HG03064 (cell line): ENCODE measurements around the gene OR10H5.
"Not testable (repeated sequence)": the region's sequence is repeated elsewhere in the genome, so short reads cannot be mapped to it uniquely, and the experiment has no call there.

Source experiments
- ATAC-seq: cut with Tn5 transposase; IDR thresholded peaks from one replicate; pipeline ENCODE4 v1.9.1; 2021; ENCODE audit warnings: low read depth; ENCODE audit not compliant: unreplicated experiment

Gene OR10H5, protein sequence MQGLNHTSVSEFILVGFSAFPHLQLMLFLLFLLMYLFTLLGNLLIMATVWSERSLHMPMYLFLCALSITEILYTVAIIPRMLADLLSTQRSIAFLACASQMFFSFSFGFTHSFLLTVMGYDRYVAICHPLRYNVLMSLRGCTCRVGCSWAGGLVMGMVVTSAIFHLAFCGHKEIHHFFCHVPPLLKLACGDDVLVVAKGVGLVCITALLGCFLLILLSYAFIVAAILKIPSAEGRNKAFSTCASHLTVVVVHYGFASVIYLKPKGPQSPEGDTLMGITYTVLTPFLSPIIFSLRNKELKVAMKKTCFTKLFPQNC

DNA sequence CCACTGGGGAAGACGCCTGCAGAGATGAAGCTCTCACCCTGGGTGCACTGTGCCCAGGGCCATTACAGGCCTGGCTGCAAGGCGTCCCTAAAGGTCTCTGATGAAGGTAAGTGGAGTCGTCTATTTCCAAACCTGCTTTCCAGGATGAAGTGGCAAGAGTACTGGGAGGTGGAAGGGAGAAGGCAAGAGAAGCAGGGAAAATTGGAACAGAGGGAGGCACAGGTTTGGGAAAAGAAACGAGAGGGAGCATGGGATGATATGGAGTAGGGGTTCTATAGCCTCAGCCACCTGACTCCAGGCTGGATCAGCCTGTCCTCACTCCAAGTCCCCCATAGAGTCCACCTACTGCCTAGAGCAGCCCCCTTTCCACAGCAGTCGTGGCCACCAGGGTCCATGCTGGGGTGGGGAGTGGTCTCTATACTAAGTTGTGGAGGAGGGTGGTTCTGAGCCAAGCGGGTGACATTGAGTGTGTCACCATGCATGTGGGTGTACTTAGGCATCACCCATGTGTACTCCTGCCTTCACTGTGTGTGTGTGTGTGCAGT is at the start of gene OR10H5:
TSS of gene OR10H5 (plus strand) at position 51 of the 545 bp plus-strand sequence. CDS start 6,388 bp downstream, outside the sequence.
- ATAC-seq, result no peak

DNA sequence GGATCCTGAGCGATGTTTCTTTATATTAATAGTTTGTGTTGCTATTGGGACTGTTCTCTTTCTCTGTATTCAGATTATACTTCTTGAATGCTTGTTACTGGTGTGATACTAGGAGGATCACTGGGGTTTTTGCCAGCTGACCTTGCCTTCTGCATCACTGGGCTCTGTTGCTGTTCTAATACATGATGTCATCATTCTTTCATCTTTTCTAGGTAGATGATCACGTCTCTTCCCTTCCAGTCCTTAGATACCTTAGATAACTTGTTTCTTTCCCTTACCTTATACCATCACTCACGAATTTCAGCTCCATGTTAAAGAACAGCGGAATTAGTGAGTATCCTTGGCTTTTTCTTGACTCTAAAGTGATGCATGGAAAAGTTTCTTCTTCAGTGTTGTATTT is 49.7 kb upstream of the OR10H5 start, which contains the start of gene OR10H3:
TSS of gene OR10H3 (plus strand) at position 264 of the 400 bp plus-strand sequence. CDS start 3,408 bp downstream, outside the sequence.
- ATAC-seq, result no peak

DNA sequence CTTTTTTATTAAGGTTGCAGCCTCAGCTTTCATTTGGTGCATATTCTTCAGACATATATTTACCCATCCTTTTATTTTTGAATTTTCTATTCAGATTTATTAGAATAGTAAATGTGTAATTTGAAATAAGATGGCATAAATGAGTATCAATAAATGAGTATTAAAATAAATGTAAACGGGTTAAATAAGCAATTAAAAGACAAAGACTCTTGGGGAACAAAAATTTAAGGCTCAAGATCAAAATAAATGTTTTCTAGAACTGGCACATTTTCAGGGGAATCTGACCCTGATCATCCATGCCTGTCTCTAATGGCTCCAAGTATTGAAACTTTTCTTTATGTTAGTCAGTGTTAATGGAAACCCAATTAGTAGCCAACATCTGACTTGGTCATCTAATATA is 46.7 kb upstream of the OR10H5 start:
- no peak for ATAC-seq

DNA sequence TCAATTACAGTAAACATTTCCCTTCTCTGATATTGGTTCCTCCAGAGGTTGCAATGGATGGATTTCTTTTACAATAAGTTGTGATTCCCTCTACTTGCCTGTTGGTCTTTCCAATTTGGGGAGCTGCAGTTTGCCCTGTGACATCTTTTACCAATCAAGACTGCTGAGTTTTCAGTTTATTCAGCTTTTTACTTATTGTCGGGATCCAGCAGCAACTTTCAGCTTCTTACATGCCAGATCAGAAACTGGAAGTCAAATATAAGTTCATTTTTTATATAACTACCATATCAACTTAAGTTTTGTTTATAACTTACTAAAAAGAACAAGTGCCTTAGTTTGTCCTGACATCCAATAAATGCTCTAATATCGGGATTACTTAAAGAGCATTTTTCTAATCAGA is 39.2 kb upstream of the OR10H5 start:
- no peak for ATAC-seq

DNA sequence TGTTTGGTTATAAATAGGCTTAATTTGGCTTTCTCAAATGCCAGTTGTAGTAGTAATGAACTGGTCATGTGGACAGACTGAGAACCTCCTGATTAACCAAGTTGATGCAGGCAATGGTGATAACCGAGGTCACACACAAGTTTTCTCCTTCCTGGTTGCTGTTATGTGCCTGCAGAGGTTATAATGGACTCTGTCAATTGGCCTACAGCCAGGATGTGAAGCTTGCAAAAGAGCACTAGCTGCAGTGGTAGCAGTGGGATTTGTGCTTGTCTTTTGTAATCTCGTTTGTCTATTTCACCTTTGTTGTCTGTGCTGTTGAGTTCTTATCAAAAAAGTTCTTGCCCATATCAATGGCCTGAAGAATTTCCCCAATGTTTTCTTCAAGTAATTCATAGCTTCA is 29.1 kb upstream of the OR10H5 start:
- ATAC-seq, result no peak

DNA sequence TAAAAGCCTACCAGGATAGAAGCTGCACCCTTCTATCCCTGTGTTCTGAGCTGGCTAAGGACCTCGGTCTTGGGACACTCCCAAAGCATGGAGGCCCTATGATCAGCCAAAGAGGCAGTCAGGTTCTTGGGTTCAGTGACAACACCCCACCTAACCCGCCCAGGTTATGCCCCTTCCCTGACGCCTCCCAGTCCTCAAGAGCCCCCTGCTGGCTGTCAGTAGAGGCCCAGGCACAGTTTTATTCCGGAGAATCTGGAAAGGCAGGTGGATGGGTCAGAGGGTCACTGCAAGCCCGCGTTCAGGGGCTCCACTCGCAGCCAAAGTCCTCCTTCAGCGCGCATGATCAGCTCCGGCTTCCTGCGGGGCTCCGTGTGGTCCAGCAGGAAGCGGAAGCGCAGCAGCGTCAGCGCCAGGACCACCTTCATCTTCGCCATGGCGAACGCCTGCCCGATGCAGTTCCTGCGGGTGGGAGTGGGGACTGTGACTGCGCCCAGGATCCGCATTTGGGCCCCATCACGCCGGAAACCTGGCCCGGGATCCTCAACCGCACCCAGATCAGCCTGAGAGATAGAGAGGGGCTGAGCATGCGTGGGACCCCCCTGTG is 27.4 kb upstream of the OR10H5 start:
- ATAC-seq, result no peak

DNA sequence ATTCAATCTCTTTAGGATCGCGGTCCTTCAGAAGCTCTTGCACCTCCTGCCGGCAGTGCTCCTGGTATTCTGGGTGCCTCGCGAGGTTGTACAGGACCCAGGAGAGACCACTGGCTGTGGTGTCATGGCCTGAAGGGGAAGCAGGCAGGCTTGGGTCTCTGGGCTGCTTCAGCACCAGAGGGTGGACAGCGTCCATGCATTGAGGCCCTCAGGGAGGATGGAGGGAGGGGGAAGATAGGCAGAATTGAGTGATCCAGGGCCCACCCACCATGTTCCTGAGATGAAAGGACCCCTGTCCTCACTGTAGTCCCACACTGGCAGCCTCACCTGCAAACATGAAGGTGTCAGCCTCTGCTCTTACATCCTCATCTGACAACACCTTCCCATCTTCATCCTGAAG is 17.9 kb upstream of the OR10H5 start:
- ATAC-seq, result no peak

DNA sequence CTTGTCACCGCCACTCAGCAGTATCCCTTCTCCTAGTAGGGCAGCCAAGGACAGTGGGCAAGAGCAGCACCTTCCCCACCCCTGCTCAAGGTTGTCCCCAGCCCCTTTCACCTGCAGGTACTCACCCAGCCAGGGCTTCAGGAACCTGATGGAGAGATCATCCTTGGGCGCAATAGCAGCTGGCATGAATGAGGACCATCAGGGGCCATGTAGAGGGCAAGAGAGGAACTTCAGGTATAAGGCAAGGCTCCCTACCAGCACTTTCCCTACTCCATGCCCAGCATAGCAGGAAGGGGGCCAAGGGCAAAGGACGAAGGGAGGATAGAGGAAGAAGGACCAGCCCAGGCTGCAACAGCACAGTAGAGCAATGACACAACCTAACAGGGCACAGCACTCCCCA is 13.3 kb upstream of the OR10H5 start:
- not testable (repeated sequence) for ATAC-seq

DNA sequence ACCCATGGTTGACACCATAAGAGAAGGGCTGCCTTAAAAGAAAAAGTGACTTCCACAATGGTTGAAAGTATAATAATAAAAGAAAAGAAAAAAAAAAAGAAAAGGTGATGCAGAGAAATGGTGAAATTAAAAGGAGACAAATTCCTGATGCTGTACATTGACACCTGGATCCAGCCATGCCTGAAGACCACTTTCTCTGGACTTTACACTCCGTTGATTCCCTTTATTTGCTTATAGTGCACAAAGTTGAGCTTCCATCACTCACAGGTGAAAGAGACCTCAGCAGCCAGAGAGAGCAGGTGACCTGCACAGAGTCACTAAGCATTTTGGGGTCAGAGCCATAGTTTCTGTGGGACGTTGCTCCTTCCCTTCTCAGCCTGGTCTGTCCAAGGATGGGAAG is 12.2 kb upstream of the OR10H5 start:
- no peak for ATAC-seq

DNA sequence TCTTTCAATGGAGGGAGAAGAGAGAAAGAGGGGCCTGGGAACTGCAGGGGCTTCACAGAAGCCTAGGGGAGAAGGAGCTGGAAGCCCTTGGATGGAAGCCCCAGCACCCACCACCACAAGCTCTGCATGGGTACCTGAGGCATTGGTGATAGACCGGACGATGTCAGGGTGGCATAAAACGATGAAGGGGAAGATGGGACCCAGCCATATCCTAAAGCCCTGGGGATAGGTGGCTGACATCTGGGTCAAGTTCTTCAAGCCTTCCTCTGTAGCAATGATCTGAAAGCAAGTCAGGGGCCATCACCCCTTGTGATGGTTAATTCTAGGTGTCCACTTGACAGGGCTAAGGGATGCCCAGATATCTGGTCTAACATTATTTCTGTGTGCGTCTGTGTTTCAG is 11.2 kb upstream of the OR10H5 start:
- ATAC-seq, result no peak

DNA sequence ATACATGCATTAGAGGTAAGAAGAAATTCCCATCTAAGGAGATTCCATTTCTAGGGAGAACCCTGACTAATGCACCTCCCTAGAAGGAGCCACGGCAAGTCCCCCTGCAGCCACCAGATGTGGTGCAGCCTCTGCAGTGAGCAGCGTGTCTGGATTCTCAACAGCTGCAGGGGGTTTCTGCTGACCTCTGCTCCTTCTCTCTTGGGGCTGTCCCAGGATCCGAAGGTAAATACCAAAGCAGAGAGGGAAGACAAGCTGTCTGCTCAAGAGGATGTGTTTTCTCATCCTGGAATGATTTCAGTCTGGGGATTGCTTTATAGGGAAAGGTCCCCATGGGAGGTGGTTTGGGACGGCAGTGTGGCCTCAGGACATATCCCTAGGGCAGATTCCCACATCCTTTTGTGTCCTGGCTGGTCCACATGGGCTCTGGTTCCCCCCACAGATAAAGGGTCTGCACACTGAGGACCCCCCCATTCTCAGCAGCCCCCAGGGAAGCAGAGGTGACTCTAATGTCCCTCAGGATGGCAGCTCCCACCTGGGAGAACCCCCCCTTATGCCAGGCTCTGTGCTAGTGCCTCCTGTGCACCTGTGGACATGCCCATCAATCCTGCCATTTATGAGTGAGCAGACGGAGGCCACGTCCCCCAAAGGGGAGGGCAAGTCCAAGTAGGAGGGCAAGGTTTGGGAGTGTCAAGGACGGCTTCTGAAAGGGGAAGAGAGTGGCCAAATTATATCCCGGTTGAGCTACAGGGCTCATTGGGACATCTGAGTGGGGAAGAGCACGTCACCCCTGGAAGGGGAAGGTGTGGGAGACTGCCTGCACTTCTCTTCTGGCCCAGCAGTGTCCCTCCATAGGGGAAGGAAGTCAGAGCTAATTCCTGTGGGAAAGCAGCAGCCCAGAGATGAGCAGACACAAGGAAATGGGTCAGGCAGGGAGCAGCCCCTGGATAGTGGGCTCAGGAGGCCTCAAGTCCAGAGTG is 10.2 kb upstream of the OR10H5 start:
- ATAC-seq, result no peak

DNA sequence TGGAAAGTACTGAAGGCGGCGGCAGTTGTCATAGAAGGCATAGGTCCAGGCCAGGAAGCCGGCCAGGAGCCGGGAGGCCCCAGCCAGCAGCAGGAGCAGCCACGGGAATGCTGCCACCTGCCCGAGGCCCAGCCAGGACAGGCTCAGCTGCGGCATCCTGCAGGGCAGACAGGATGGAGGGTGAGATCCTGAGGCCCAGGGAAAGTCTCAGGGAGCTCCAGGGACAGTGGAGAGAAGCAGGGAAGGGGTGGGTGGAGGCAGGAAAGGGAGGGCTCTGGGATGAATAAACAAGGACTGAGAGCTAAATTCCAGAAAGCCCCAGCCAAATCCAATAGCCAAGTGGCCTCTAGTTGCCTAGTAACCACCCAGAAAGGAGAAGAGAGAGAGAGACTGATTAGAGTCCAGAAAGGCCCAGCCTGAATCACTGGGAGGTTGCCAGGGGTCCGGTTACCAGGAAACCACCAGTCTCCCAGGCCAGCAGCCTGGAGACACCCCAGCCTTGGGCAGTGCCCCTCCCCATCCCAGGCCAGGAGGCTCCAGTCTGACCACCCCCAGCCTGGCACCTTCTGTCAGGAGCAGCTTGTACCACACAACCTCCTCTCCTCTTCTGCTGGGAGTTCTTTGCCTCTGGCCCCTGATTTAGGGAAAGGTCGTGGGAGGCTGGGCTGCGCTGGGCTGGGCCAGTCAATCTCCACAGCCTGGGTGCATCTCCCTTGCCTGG is 7.5 kb upstream of the OR10H5 start:
- no peak for ATAC-seq

DNA sequence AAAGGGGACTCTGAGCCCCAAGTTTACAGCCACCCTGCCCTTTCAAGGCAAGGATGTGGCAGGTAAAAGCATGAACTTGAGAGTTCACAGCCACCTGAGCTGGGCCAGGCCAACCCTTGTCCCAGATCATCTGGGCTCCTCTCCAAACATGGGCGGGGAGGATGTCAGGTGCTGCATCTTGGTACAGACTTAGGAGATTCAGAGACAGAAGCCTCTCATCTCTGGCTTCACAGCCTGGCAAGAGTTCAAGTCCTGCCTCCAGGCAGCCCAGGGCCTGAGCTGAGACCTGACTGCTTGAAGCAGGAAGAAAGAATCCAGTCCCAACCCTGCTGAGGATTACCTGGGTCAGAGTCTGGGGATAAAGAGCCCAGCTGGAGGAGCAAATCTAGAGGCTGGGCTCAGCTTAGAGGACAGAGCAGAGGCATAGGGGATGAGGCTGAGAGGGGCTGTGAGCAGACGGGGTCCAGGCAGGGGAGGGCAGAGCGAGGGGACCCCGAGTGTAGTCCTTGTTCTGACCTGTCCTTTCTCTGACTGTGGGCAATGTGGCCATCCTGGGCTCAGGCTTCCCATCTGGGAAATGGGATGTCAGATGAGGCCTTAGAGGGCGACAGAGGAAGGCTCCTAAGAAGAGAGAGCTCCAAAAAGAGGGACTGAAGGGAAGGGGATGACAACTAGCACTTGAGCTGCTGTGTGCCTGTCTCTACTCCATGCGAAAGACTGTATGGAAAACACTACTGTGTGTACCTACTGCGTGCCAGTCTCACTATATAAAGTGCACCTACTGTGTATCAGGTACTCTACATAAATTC is 6.6 kb upstream of the OR10H5 start:
- no peak for ATAC-seq

DNA sequence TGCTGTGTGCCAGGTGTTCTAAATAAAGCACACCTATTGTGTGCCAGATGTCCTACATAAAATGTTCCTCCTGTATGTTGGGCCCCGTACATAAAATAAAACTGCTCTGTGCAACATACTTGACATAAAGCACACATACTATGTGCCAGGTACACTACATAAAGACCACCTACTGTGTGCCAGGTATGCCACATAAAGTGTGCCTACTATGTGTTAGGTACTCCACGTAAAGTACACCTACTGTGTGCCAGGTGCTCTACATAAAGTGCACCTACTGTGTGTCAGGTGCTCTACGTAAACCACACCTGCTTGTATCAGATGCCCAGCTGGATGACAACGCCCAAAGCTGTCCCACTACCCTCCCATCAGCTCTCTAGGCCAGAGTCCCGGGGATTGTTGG is 5.8 kb upstream of the OR10H5 start:
- ATAC-seq, result no peak

DNA sequence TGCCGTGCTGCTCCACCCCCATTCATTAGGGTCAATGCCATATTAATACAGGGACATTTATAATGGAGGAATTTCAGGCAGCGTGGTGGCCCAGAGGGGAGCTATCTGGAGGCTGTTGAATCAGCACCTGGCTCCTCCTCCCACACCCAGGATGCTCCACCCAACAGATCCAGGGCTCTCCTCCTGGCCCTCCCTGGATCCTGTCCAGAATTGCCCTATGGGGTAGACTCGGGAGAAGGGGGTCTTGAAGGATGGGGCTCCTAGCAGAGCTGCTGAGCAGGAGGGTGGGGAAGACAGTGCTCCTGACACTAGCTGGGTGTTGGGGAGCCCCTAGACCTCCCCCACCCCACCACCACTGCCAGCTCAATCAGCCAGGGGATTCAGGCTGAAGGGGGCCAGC is 5.2 kb upstream of the OR10H5 start:
- no peak for ATAC-seq

DNA sequence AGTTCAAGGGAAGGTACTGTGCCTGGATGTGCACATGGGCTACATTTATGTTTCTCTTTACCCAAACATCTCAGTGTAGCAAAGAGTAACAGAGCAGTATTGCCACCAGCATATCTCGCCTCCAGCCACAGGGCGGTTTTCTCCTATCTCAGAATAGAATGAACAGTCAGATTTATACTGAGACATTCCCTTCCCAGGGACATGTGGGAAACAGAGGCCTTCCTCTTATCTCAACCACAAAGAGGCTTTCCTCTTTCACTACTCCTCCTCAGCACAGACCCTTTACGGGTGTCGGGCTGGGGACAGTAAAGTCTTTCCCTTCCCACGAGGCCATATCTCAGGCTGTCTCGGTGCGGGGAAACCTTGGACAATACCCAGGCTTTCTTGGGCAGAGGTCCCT is 4.6 kb upstream of the OR10H5 start:
- not testable (repeated sequence) for ATAC-seq

DNA sequence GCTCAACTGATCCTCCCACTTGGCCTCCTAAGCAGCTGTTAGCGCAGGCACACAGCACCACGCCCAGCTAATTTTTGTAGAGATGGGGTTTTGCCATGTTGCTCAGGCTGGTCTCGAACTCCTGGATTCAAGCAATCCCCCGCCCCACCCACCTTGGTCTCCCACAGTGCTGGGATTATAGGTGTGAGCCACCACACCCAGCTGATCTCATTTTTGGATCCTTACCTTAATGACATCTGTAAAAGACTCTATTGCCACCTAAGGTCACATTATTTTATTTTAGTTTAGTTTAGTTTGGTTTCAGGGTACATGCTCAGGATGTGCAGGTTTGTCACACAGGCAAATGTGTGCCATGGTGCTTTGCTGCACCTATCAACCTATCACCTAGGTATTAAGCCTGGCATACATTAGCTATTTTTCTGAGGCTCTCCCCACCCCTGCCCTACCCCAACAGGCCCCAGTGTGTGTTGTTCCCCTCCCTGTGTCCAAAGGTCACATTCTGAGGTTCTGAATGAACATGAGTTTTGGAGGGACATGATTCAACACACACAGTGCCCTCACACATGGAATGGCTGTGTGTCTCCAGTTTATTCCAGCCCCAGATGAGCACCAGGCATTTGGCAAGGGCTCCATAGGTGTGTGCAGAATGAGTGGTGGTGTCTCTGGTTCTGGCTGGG is 1.3 kb downstream of the OR10H5 start:
- no peak for ATAC-seq

DNA sequence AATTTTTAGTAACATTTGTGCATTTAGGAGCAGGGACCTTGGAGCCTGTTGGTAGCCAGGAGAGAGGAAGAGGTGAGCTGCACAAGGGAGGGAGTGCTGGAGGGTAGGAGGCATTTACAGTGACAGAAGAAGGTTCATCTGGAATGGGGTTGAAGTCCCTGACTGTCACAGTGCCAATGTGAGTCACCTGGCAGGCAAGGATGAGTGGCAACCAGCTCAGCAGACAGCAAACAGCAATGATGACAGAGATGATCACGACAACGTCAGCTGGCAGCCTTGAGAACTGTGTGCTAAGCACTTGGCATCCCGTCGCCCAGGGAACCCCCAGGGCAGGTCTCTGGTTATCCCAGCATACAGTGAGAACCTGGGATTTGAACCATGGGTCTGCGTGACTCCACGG is 2.6 kb downstream of the OR10H5 start:
- ATAC-seq, result no peak

DNA sequence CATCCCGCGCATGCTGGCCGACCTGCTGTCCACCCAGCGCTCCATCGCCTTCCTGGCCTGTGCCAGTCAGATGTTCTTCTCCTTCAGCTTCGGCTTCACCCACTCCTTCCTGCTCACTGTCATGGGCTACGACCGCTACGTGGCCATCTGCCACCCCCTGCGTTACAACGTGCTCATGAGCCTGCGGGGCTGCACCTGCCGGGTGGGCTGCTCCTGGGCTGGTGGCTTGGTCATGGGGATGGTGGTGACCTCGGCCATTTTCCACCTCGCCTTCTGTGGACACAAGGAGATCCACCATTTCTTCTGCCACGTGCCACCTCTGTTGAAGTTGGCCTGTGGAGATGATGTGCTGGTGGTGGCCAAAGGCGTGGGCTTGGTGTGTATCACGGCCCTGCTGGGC is 6.8 kb downstream of the OR10H5 start:
- ATAC-seq, result not testable (repeated sequence)
